ENCODE results near the gene OR1J2.

- TF ChIP-seq POLR2A (IDR thresholded peaks at IDR 0.05), result no peak
- TF ChIP-seq CTCF (IDR thresholded peaks at IDR 0.05), result no peak
Measured at GRCh38 chr9:122466456-122466855, 44.1 kb upstream of the OR1J2 start.
